Measurements from ENCODE around the gene CRTAC1.

DNA sequence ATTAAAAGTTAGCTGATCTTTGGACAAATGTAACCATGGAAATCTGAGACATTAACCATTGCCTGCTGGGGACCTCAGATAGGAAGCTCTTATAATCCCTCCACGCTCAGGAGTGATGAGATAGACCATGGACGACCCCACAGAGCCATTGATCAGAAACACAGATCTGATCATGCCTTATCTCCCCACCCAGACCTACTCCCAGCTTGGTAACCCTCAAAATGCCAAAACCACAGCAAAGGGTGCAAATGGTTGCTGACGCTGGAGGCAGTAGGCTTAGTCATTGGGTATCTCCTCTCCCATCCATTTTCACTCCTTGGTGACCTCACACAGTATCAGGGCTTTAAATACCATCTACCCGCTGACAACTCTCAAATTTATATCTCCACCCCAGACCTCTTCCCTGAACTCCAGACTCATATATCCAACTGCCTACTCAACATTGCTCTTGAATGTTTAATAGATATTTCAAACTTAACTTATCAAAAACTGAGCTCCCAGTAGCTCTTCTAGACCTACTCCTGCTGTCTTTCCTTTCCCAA, 60.8 kb downstream of the CRTAC1 start:
- TF ChIP-seq PPARA (CRISPR knock-in tag; IDR thresholded peaks at IDR 0.05; ENCODE audit: borderline replicate concordance) (no peak), ARNTL (CRISPR knock-in tag; IDR thresholded peaks at IDR 0.05; ENCODE audit: borderline replicate concordance, low read depth) (no peak), TCF4 (CRISPR knock-in tag; IDR thresholded peaks at IDR 0.05; ENCODE audit: borderline replicate concordance) (no peak), RARB (CRISPR knock-in tag; IDR thresholded peaks at IDR 0.05) (no peak), SNAI2 (CRISPR knock-in tag; IDR thresholded peaks at IDR 0.05) (no peak)
- TF ChIP-seq, protein P1, sequence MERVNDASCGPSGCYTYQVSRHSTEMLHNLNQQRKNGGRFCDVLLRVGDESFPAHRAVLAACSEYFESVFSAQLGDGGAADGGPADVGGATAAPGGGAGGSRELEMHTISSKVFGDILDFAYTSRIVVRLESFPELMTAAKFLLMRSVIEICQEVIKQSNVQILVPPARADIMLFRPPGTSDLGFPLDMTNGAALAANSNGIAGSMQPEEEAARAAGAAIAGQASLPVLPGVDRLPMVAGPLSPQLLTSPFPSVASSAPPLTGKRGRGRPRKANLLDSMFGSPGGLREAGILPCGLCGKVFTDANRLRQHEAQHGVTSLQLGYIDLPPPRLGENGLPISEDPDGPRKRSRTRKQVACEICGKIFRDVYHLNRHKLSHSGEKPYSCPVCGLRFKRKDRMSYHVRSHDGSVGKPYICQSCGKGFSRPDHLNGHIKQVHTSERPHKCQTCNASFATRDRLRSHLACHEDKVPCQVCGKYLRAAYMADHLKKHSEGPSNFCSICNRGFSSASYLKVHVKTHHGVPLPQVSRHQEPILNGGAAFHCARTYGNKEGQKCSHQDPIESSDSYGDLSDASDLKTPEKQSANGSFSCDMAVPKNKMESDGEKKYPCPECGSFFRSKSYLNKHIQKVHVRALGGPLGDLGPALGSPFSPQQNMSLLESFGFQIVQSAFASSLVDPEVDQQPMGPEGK (CRISPR knock-in tag; IDR thresholded peaks at IDR 0.05; ENCODE audit: borderline replicate concordance), result no peak
- TF ChIP-seq, protein P2, sequence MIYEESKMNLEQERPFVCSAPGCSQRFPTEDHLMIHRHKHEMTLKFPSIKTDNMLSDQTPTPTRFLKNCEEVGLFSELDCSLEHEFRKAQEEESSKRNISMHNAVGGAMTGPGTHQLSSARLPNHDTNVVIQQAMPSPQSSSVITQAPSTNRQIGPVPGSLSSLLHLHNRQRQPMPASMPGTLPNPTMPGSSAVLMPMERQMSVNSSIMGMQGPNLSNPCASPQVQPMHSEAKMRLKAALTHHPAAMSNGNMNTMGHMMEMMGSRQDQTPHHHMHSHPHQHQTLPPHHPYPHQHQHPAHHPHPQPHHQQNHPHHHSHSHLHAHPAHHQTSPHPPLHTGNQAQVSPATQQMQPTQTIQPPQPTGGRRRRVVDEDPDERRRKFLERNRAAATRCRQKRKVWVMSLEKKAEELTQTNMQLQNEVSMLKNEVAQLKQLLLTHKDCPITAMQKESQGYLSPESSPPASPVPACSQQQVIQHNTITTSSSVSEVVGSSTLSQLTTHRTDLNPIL (CRISPR knock-in tag; IDR thresholded peaks at IDR 0.05; ENCODE audit: low read depth), result no peak
- TF ChIP-seq, protein P3, sequence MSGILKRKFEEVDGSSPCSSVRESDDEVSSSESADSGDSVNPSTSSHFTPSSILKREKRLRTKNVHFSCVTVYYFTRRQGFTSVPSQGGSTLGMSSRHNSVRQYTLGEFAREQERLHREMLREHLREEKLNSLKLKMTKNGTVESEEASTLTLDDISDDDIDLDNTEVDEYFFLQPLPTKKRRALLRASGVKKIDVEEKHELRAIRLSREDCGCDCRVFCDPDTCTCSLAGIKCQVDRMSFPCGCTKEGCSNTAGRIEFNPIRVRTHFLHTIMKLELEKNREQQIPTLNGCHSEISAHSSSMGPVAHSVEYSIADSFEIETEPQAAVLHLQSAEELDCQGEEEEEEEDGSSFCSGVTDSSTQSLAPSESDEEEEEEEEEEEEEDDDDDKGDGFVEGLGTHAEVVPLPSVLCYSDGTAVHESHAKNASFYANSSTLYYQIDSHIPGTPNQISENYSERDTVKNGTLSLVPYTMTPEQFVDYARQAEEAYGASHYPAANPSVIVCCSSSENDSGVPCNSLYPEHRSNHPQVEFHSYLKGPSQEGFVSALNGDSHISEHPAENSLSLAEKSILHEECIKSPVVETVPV (CRISPR knock-in tag; IDR thresholded peaks at IDR 0.05), result no peak

All from SK-N-SH treated with all-trans-retinoic acid at 6 μM for 48 hours (cell line).